ENCODE results near the gene C6orf163.

The C6orf163 gene

DNA sequence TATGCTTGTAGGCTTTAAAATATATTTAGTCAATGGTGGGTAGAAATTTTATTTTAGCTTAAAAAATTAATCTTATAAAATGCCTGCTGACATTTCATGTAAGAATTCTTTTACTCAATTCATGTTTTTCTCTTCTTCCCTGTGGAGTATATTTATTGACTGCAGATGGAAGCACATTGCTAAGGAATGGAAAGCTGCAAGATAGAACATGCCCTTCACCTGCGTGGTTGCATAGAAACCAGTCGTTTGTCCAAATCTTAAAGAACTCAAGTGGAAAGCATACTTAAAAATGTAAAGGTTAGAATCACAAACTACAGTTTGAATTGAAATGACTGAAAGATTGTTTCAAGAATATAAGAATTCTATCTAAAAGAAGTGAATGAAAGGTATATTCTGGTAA, 30.7 kb downstream of the C6orf163 start:
- TF ChIP-seq, protein P1, sequence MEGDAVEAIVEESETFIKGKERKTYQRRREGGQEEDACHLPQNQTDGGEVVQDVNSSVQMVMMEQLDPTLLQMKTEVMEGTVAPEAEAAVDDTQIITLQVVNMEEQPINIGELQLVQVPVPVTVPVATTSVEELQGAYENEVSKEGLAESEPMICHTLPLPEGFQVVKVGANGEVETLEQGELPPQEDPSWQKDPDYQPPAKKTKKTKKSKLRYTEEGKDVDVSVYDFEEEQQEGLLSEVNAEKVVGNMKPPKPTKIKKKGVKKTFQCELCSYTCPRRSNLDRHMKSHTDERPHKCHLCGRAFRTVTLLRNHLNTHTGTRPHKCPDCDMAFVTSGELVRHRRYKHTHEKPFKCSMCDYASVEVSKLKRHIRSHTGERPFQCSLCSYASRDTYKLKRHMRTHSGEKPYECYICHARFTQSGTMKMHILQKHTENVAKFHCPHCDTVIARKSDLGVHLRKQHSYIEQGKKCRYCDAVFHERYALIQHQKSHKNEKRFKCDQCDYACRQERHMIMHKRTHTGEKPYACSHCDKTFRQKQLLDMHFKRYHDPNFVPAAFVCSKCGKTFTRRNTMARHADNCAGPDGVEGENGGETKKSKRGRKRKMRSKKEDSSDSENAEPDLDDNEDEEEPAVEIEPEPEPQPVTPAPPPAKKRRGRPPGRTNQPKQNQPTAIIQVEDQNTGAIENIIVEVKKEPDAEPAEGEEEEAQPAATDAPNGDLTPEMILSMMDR (IDR thresholded peaks at IDR 0.05; ENCODE audit: extremely low read depth, missing control alignments) = no peak
- no peak for DNase-seq (ENCODE audit: low spot score)

DNA sequence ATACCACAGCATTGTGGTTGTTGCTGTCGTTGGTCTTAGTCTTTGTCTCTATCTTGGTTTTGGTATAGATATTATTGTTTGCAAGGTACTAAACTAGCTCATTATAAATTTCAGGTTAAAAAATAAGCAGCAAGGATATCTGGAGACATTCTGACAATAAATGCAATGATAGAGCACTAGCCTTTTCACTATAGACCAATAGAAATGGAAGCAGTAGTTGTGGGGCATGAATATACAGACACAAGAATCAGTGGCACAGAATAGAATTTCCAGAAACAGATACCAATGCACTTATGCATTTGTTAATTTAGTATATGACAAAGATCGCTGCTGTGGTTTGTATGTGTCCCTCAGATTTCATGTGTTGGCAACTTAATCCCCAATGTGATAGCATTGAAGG, 32.0 kb downstream of the C6orf163 start:
- no peak for DNase-seq (ENCODE audit: low spot score)
- TF ChIP-seq, protein P1 (IDR thresholded peaks at IDR 0.05; ENCODE audit: extremely low read depth, missing control alignments) = no peak

DNA sequence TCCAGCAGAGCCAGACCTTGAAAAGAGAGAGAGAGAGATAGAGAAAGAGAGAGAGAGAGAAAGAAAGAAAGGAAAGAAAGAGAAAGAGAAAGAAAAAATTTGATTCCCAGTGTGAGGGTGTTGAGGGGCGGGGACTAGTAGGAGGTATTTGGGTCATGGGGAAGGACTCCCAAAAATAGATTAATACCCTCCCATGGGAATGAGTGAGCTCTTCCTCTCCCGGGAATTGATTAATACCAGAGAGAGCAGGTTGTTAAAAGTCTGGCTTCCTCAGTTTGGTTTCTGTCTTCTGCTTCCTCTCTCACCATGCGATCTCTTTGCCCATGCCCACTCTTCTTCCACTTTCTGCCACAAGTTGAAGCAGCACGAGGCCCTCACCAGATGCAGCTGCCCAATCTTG, 34.3 kb downstream of the C6orf163 start:
- no peak for DNase-seq (ENCODE audit: low spot score)
- TF ChIP-seq, protein P1 (IDR thresholded peaks at IDR 0.05; ENCODE audit: extremely low read depth, missing control alignments) = no peak

DNA sequence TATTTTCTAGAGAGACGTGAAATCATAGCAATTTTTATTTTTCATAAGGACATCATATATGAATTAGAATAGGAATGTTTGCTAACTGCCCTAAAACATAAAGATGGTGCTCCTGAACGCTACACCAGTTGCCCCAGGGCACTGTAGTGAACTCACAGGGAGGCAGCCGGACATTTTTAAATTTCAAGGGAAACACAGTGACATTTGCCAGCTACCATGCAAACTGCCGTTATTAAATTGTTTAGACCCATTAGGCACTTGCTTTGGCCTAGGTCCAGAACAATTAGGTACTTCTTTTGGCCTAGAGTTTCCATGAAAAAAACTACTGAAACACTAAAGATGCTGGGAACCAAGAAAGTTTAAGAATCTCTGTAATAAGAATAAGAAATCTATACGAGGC, 38.2 kb downstream of the C6orf163 start:
- DNase-seq (ENCODE audit: low spot score) = no peak
- TF ChIP-seq, protein P1 (IDR thresholded peaks at IDR 0.05; ENCODE audit: extremely low read depth, missing control alignments) = no peak

DNA sequence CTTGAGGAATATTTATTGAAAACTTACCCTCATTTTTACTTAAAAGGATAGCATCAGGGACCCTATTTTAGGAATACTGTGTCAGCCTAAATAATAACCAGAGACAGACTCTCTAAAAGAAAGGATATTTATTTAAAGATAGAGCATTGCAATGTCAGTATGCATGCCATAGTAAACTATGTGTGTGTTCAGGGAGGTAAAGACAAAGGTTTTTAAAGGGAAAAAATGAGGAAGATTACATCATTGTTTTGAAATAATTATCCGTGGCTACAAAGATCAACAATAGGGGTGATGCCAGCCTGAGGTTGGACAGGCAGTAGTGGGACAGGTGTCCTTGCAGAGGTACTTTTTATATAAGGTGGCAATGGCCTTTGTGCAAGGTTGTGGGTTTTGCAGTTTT, 39.4 kb downstream of the C6orf163 start:
- DNase-seq (ENCODE audit: low spot score) = no peak
- TF ChIP-seq, protein P1 (IDR thresholded peaks at IDR 0.05; ENCODE audit: extremely low read depth, missing control alignments) = no peak

DNA sequence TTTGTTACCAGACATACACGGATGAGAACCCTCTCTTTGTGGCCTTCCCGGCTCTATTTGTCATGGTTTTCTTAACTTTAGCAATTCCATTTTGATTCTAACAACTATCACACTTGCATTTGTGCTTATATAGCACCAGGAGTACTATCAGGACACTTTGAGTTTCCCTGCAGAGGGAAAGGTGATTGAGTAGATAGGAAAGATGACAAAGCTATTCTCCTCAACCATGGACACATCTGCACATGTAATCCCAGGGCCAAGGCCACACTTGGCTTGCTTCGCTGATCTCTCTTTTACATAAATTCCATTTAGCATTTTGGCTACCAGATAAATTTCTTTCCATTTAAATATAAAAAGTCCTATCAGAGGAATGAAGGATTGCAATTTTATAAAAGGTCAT, 39.8 kb downstream of the C6orf163 start:
- DNase-seq (ENCODE audit: low spot score) = no peak
- TF ChIP-seq, protein P1 (IDR thresholded peaks at IDR 0.05; ENCODE audit: extremely low read depth, missing control alignments) = no peak

DNA sequence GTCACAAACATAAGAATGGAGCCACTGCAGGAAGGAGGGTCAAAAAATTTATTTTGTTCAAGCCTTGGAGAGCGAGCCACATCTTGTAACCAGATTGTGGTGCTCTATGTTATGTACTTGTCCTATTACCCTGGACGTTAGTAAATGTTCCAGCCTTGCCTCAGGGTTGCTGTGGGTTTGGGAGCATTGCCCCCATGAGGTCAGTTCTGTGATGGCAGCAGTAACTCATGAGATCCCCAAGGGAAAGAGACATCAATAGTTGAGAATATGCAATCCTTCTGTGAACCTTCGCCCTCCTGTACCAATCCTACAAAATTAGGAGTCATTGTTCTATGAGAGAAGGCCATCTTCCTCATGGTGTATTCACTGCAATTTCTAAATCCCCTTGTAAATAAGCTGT, 46.7 kb downstream of the C6orf163 start:
- TF ChIP-seq, protein P1 (IDR thresholded peaks at IDR 0.05; ENCODE audit: extremely low read depth, missing control alignments) = peak; percentile 37
- peak; percentile 48 for DNase-seq (ENCODE audit: low spot score)
